Esophagus mucosa (tissue), 1 donor: ENCODE data around the gene RNF213. TPM values are rescaled to one million over a fixed set of nuclear protein-coding genes. Genes with fewer than 3 reads are reported as not detected.
"Not testable (repeated sequence)": the region's sequence is repeated elsewhere in the genome, so short reads cannot be mapped to it uniquely, and the experiment has no call there.

Source experiments
- ATAC-seq: fragments of 200-7000 bp; cut with Tn5 transposase; one replicate; pipeline ENCODE4 v1.9.1; 2020
- total RNA-seq: library from RNA; stranded (reverse); gene quantifications from one replicate; pipeline ENCODE4 v1.2.4, GENCODE V29; 2023
- donor health status: DM: yes; HTN: yes; CAD: no.

RNF213 gene
- total RNA-seq, 1 donor from 2014 or later = 59.9 TPM

GRCh38 chr17:80272366-80272765 is 11.7 kb downstream of the RNF213 start:
- ATAC-seq = no peak

- no peak for ATAC-seq
Measured at GRCh38 chr17:80274331-80274730, 13.7 kb downstream of the RNF213 start.

- no peak for ATAC-seq
Measured at GRCh38 chr17:80274871-80275449, 14.3 kb downstream of the RNF213 start.

GRCh38 chr17:80275857-80276256 is 15.2 kb downstream of the RNF213 start:
- ATAC-seq = not testable (repeated sequence)

- peak; percentile 74 for ATAC-seq
Measured at GRCh38 chr17:80277751-80278671, 17.4 kb downstream of the RNF213 start.

- peak; percentile 12 for ATAC-seq
Measured at GRCh38 chr17:80279895-80280294, 19.2 kb downstream of the RNF213 start.

GRCh38 chr17:80281516-80281915 is 20.9 kb downstream of the RNF213 start:
- ATAC-seq = no peak

GRCh38 chr17:80283116-80283852 is 22.6 kb downstream of the RNF213 start:
- ATAC-seq = no peak

GRCh38 chr17:80284631-80285030 is 24.0 kb downstream of the RNF213 start:
- no peak for ATAC-seq

GRCh38 chr17:80285237-80285920 is 24.7 kb downstream of the RNF213 start:
- no peak for ATAC-seq

GRCh38 chr17:80286638-80286960 is 25.9 kb downstream of the RNF213 start:
- no peak for ATAC-seq

- no peak for ATAC-seq
Measured at GRCh38 chr17:80287038-80287437, 26.4 kb downstream of the RNF213 start.

GRCh38 chr17:80287806-80288567 is 27.3 kb downstream of the RNF213 start:
- no peak for ATAC-seq

- ATAC-seq = no peak
Measured at GRCh38 chr17:80289616-80290015, 29.0 kb downstream of the RNF213 start.

GRCh38 chr17:80290156-80290555 is 29.5 kb downstream of the RNF213 start:
- ATAC-seq = no peak

GRCh38 chr17:80291260-80291659 is 30.6 kb downstream of the RNF213 start:
- no peak for ATAC-seq

GRCh38 chr17:80291691-80292487 is 31.2 kb downstream of the RNF213 start:
- ATAC-seq = no peak

GRCh38 chr17:80292521-80292971 is 31.9 kb downstream of the RNF213 start:
- ATAC-seq = no peak

- ATAC-seq = no peak
Measured at GRCh38 chr17:80294210-80294609, 33.6 kb downstream of the RNF213 start.

GRCh38 chr17:80294653-80295052 is 34.0 kb downstream of the RNF213 start:
- ATAC-seq = no peak

GRCh38 chr17:80295146-80295545 is 34.5 kb downstream of the RNF213 start:
- no peak for ATAC-seq
